CD4-positive, alpha-beta T cell treated with Interferon alpha-2 for 1 hour (primary cell): ENCODE results near the gene ICA1.
"Not testable (repeated sequence)": the region's sequence is repeated elsewhere in the genome, so short reads cannot be mapped to it uniquely, and the experiment has no call there.

Experiments used
- DNase-seq, 2 donors: peaks; one replicate each; pipeline ENCODE4 v3.0.0-alpha.2; 2020 to 2022

Gene ICA1

GRCh38 chr7:8260871-8261694, 884 bp downstream of the ICA1 start:
- DNase-seq = no peak

- DNase-seq = no peak
These were observed 2.3 kb downstream of the ICA1 start for GRCh38 chr7:8259586-8260222.

- DNase-seq = no peak
These were observed 3.2 kb downstream of the ICA1 start for GRCh38 chr7:8258734-8259133.

- DNase-seq = no peak
These were observed 3.8 kb downstream of the ICA1 start for GRCh38 chr7:8258166-8258565.

- no peak for DNase-seq
These were observed 6.0 kb downstream of the ICA1 start for GRCh38 chr7:8255680-8256655.

GRCh38 chr7:8254667-8255066, 7.3 kb downstream of the ICA1 start:
- no peak for DNase-seq

GRCh38 chr7:8254215-8254614, 7.8 kb downstream of the ICA1 start:
- no peak for DNase-seq

- no peak for DNase-seq
These were observed 10.8 kb downstream of the ICA1 start for GRCh38 chr7:8251195-8251594.

- no peak for DNase-seq
These were observed 11.4 kb downstream of the ICA1 start for GRCh38 chr7:8250547-8250946.

- DNase-seq = no peak
These were observed 12.8 kb downstream of the ICA1 start for GRCh38 chr7:8249121-8249520.

- no peak for DNase-seq
These were observed 15.9 kb downstream of the ICA1 start for GRCh38 chr7:8246020-8246419.

GRCh38 chr7:8245032-8245431, 16.9 kb downstream of the ICA1 start:
- not testable (repeated sequence) for DNase-seq

GRCh38 chr7:8243059-8243458, 18.9 kb downstream of the ICA1 start:
- DNase-seq = not testable (repeated sequence)

- DNase-seq = not testable (repeated sequence)
These were observed 22.1 kb downstream of the ICA1 start for GRCh38 chr7:8239702-8240362.

- no peak for DNase-seq
These were observed 25.1 kb downstream of the ICA1 start for GRCh38 chr7:8236780-8237407.

GRCh38 chr7:8232999-8233847, 28.7 kb downstream of the ICA1 start:
- no peak for DNase-seq

- DNase-seq = no peak
These were observed 32.0 kb downstream of the ICA1 start for GRCh38 chr7:8229927-8230326.

GRCh38 chr7:8228766-8229674, 32.9 kb downstream of the ICA1 start:
- no peak for DNase-seq

- no peak for DNase-seq
These were observed 33.9 kb downstream of the ICA1 start for GRCh38 chr7:8228068-8228467.

GRCh38 chr7:8227261-8227660, 34.7 kb downstream of the ICA1 start:
- DNase-seq = no peak
